Neural cell (in vitro differentiated cells): Measurements from ENCODE around the gene MTFP1.

Experiments
- CTCF ChIP-seq: fragments of 450-650 bp; IDR thresholded peaks from 2 replicates; pipeline ENCODE4 v1.5.1; 2014; ENCODE audit warnings: antibody characterized with exemption, mild to moderate bottlenecking, moderate library complexity; ENCODE audit not compliant: poor library complexity, severe bottlenecking
- EP300 ChIP-seq: fragments of 450-650 bp; conservative IDR thresholded peaks from 2 replicates; pipeline ENCODE4 v1.6.1; 2014; ENCODE audit warnings: antibody characterized with exemption, mild to moderate bottlenecking, moderate library complexity; ENCODE audit not compliant: poor library complexity, severe bottlenecking
- EZH2 ChIP-seq: fragments of 200-600, 300-800 bp; shearing (Covaris generic), sonication (generic); IDR thresholded peaks from 2 replicates; pipeline ENCODE4 v1.6.1; 2014; ENCODE audit warnings: antibody characterized with exemption, low read length, borderline replicate concordance, mild to moderate bottlenecking; ENCODE audit not compliant: insufficient read depth, poor library complexity, severe bottlenecking
- POLR2AphosphoS5 ChIP-seq: IDR thresholded peaks from 2 replicates; pipeline ENCODE4 v1.6.1; 2012
- RAD21 ChIP-seq: fragments of 450-650 bp; conservative IDR thresholded peaks from 2 replicates; pipeline ENCODE4 v1.6.1; 2014; ENCODE audit warnings: antibody characterized with exemption, mild to moderate bottlenecking, moderate library complexity
- REST ChIP-seq: IDR thresholded peaks from 2 replicates; pipeline ENCODE4 v1.6.1; 2012; ENCODE audit warnings: borderline replicate concordance
- TAF1 ChIP-seq: IDR thresholded peaks from 2 replicates; pipeline ENCODE4 v1.6.1; 2012; ENCODE audit warnings: low read depth

- TF ChIP-seq RAD21 (peak; percentile 11), CTCF (no peak), EP300 (no peak), POLR2AphosphoS5 (no peak), EZH2 (no peak), TAF1 (no peak), REST (no peak)
Measured at GRCh38 chr22:30396871-30397655, 28.5 kb upstream of the MTFP1 start, which contains the start of gene SEC14L2.
